Endodermal cell (in vitro differentiated cells): ENCODE data around the gene TMEM26. TPM values are rescaled to one million over a fixed set of nuclear protein-coding genes. Genes with fewer than 3 reads are reported as not detected.

Source experiments
- DNase-seq: peaks from one replicate; pipeline ENCODE4 v3.0.0-alpha.2; 2017
- H3K27ac ChIP-seq: 2 replicates; pipeline ENCODE4 v1.5.1; 2013; ENCODE audit warnings: mild to moderate bottlenecking, low read depth, low read length, moderate library complexity
- H3K27me3 ChIP-seq: 2 replicates; pipeline ENCODE4 v1.6.1; 2013; ENCODE audit warnings: mild to moderate bottlenecking, low read length, moderate library complexity; ENCODE audit not compliant: insufficient read depth, control insufficient read depth, poor library complexity, severe bottlenecking
- H3K36me3 ChIP-seq: 2 replicates; pipeline ENCODE4 v1.7.0; 2013; ENCODE audit warnings: mild to moderate bottlenecking, low read length, moderate library complexity; ENCODE audit not compliant: control insufficient read depth, insufficient read depth
- H3K4me1 ChIP-seq: one replicate; pipeline ENCODE4 v1.7.0; 2013; ENCODE audit warnings: low read length; ENCODE audit not compliant: control insufficient read depth, insufficient read depth
- H3K4me3 ChIP-seq: 2 replicates; pipeline ENCODE4 v1.5.1; 2013; ENCODE audit warnings: mild to moderate bottlenecking, low read length, moderate library complexity
- H3K9ac ChIP-seq: 2 replicates; pipeline ENCODE4 v1.6.1; 2013; ENCODE audit warnings: mild to moderate bottlenecking, low read length, moderate library complexity; ENCODE audit not compliant: poor library complexity, severe bottlenecking; ENCODE audit errors: extremely low read depth
- H3K9me3 ChIP-seq: 2 replicates; pipeline ENCODE4 v1.6.1; 2013; ENCODE audit warnings: mild to moderate bottlenecking, low read length, moderate library complexity; ENCODE audit not compliant: control insufficient read depth
- H3K27ac Mint-ChIP-seq: 2 replicates; pipeline ENCODE4 v1.8.0; 2020; ENCODE audit warnings: mixed read lengths
- H3K27me3 Mint-ChIP-seq: 2 replicates; pipeline ENCODE4 v1.8.0; 2021; ENCODE audit warnings: mild to moderate bottlenecking, mixed read lengths; ENCODE audit not compliant: insufficient read depth
- H3K36me3 Mint-ChIP-seq: 2 replicates; pipeline ENCODE4 v1.8.0; 2020; ENCODE audit warnings: low read depth, mixed read lengths
- H3K4me1 Mint-ChIP-seq: 2 replicates; pipeline ENCODE4 v1.8.0; 2020; ENCODE audit warnings: mixed read lengths
- H3K4me3 Mint-ChIP-seq: 2 replicates; pipeline ENCODE4 v1.8.0; 2020; ENCODE audit warnings: mild to moderate bottlenecking, moderate library complexity, mixed read lengths
- H3K9me3 Mint-ChIP-seq: 2 replicates; pipeline ENCODE4 v1.8.0; 2020; ENCODE audit warnings: mild to moderate bottlenecking, mixed read lengths
- CTCF ChIP-seq: fragments of 200-600 bp; sonication (generic); conservative IDR thresholded peaks from 2 replicates; pipeline ENCODE4 v1.5.0; 2021; ENCODE audit warnings: antibody characterized with exemption, mild to moderate bottlenecking
- WGBS, 2 experiments: methylation state at CpG; one replicate each; pipeline versions ENCODE4 v1.1.5 to v1.1.7; 2013; ENCODE audit warnings: missing lambda C conversion rate in 2 of 2, mixed read lengths in 1 of 2; ENCODE audit not compliant: insufficient coverage in 1 of 2, insufficient read length in 1 of 2; 5-methylcytosine and 5-hydroxymethylcytosine counted together
- total RNA-seq, 2 donors: library from RNA; stranded (reverse); fragmentation: NEBNext Ultra II Directional in 1 of 2; extraction: Animal tissue kit (Norgen Biotek cat#: 25700) in 1 of 2; gene quantifications; 2 replicates in 1 of 2; 3 replicates in 1 of 2; pipeline ENCODE4 v1.2.1, GENCODE V29; 2021

Gene TMEM26
- total RNA-seq, 2 donors from 2014 or later, result 0.13 TPM

GRCh38 chr10:61481597-61481996, 28.4 kb upstream of the TMEM26 start:
- no peak overlapping the region for H3K4me3 Mint-ChIP-seq
- Histone ChIP-seq H3K36me3 (no peaks in the 10 kb centered on the region), H3K9me3 (no peaks in the 10 kb centered on the region), H3K4me1 (no peaks in the 10 kb centered on the region), H3K27me3 (no peaks in the 10 kb centered on the region), H3K27ac (no peak overlapping the region), H3K4me3 (no peak overlapping the region), H3K9ac (no peak overlapping the region)
- H3K27ac Mint-ChIP-seq, result no peak overlapping the region
- no peaks in the 10 kb centered on the region for H3K36me3 Mint-ChIP-seq
- no peak for DNase-seq
- no peaks in the 10 kb centered on the region for H3K4me1 Mint-ChIP-seq
- TF ChIP-seq CTCF, result no peak
- H3K27me3 Mint-ChIP-seq, result no peaks in the 10 kb centered on the region
- WGBS, 2 experiments, result 65 to 84% methylated on average over 3 of the region's 3 CpGs
- peaks cover 2% of the 10 kb centered on the region for H3K9me3 Mint-ChIP-seq

- Histone ChIP-seq H3K27me3 (no peaks in the 10 kb centered on the region), H3K9me3 (no peaks in the 10 kb centered on the region), H3K9ac (no peak overlapping the region), H3K36me3 (no peaks in the 10 kb centered on the region), H3K27ac (no peak overlapping the region), H3K4me3 (no peak overlapping the region), H3K4me1 (no peaks in the 10 kb centered on the region)
- 48 to 67% methylated on average over 1 to 2 of the region's 2 CpGs for WGBS, 2 experiments
- Mint-ChIP-seq H3K36me3 (no peaks in the 10 kb centered on the region), H3K9me3 (peaks cover 2% of the 10 kb centered on the region), H3K4me1 (no peaks in the 10 kb centered on the region), H3K27me3 (no peaks in the 10 kb centered on the region), H3K27ac (no peak overlapping the region), H3K4me3 (no peak overlapping the region)
- TF ChIP-seq CTCF, result no peak
- DNase-seq, result no peak
Observed at GRCh38 chr10:61480208-61480607, 27.0 kb upstream of the TMEM26 start.

GRCh38 chr10:61478621-61479312, 25.6 kb upstream of the TMEM26 start:
- Histone ChIP-seq H3K9me3 (no peaks in the 10 kb centered on the region), H3K36me3 (no peaks in the 10 kb centered on the region), H3K4me3 (no peak overlapping the region), H3K27me3 (no peaks in the 10 kb centered on the region), H3K4me1 (no peaks in the 10 kb centered on the region), H3K27ac (no peak overlapping the region), H3K9ac (no peak overlapping the region)
- Mint-ChIP-seq H3K36me3 (no peaks in the 10 kb centered on the region), H3K27me3 (no peaks in the 10 kb centered on the region), H3K27ac (no peak overlapping the region), H3K4me1 (no peaks in the 10 kb centered on the region), H3K4me3 (no peak overlapping the region), H3K9me3 (no peaks in the 10 kb centered on the region)
- 81 to 100% methylated on average over 1 to 4 of the region's 4 CpGs for whole genome bisulfite sequencing, 2 experiments
- no peak for DNase-seq
- TF ChIP-seq CTCF, result peak; percentile 60
